NOMO-1 treated with dmso at 0.1 percent for 144 hours (cell line): Measurements from ENCODE around the gene MBP.
"Not testable (repeated sequence)": the region's sequence is repeated elsewhere in the genome, so short reads cannot be mapped to it uniquely, and the experiment has no call there.

Source experiments
- DNase-seq: peaks from one replicate; lab custom pipeline; 2025; ENCODE audit not compliant: unreplicated experiment; lab: John Stamatoyannopoulos, UW

The MBP gene

GRCh38 chr18:77035380-77036187, 97.0 kb downstream of the MBP start:
- DNase-seq: no peak

GRCh38 chr18:77033575-77033974, 99.0 kb downstream of the MBP start:
- no peak for DNase-seq

GRCh38 chr18:77032181-77032701, 100.3 kb downstream of the MBP start:
- DNase-seq: no peak

GRCh38 chr18:77031662-77032061, 100.9 kb downstream of the MBP start:
- DNase-seq: no peak

GRCh38 chr18:77030201-77030600, 102.4 kb downstream of the MBP start:
- no peak for DNase-seq

GRCh38 chr18:77025831-77026363, 106.7 kb downstream of the MBP start:
- no peak for DNase-seq

GRCh38 chr18:77025123-77025522, 107.5 kb downstream of the MBP start:
- no peak for DNase-seq

GRCh38 chr18:77024476-77024875, 108.1 kb downstream of the MBP start:
- DNase-seq: no peak

- DNase-seq: no peak
Observed at GRCh38 chr18:77023102-77023782, 109.3 kb downstream of the MBP start.

- DNase-seq: no peak
Observed at GRCh38 chr18:77022556-77022955, 110.0 kb downstream of the MBP start.

GRCh38 chr18:77022116-77022515, 110.5 kb downstream of the MBP start:
- no peak for DNase-seq

GRCh38 chr18:77021478-77021877, 111.1 kb downstream of the MBP start:
- not testable (repeated sequence) for DNase-seq

- DNase-seq: no peak
Observed at GRCh38 chr18:77021075-77021474, 111.5 kb downstream of the MBP start.

GRCh38 chr18:77020561-77020960, 112.0 kb downstream of the MBP start:
- DNase-seq: no peak

GRCh38 chr18:77019641-77020040, 112.9 kb downstream of the MBP start:
- DNase-seq: no peak

GRCh38 chr18:77018650-77019049, 113.9 kb downstream of the MBP start:
- DNase-seq: not testable (repeated sequence)

- no peak for DNase-seq
Observed at GRCh38 chr18:77017355-77017754, 115.2 kb downstream of the MBP start.

GRCh38 chr18:77016936-77017335, 115.6 kb downstream of the MBP start:
- DNase-seq: no peak

- DNase-seq: no peak
Observed at GRCh38 chr18:77015771-77016710, 116.5 kb downstream of the MBP start.

GRCh38 chr18:77015169-77015568, 117.4 kb downstream of the MBP start:
- DNase-seq: no peak

GRCh38 chr18:77014538-77014937, 118.0 kb downstream of the MBP start:
- DNase-seq: no peak
